Islet of Langerhans (tissue), 1 donor: ENCODE results near the gene IDH3B.
"Not testable (repeated sequence)": the region's sequence is repeated elsewhere in the genome, so short reads cannot be mapped to it uniquely, and the experiment has no call there.

Experiments
- FAIRE-seq: peaks from one replicate; lab custom pipeline; 2011; peaks lifted over from hg19 to GRCh38; lab: Jason Lieb, UNC

IDH3B gene

DNA sequence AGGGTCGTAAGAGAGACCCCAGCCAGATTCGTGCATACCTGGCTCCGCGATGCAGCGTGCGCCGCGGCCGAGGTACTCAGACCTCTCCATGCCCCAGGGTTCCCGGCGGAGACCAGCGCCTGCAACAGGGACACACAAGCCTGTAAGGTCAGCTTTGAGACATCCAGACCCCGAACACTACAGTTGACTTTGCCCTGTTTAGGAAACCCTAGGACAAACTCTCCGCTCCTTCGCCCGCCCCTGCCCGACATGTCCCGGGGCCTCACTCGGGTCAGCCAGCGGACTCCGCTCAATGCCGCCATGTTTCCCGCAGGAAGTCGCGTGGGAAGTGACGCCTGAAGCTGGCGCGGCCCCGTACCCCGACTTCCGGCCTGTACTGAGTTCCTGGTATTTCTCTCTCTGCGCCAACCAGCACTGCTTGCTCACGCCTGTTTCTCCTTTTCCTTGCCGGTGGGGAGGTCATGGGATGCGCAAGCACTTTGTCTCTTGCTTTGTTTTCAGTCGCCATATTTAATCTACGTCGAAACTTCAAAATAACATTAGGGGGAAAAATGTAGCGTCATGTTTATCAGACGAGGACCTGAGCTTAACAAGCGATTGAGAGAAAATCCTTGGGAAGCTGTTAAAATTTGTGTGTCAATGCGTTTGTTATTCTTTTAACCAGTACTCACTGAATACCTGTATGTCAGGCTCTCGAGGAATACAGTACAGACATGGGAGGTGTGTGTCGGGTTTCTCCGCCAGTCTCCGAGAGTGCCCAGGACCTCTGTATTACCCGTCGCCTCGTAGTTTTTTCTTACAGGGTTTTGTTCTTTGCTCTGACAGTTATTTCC, at the start of gene IDH3B:
IDH3B (minus strand) TSS at position 330 of the 833 bp plus-strand sequence; CDS start at position 302, 28 bp downstream.
- peak; percentile 86 for FAIRE-seq

- FAIRE-seq, result no peak
Observed at GRCh38 chr20:2713285-2713684, 49.3 kb upstream of the IDH3B start.

GRCh38 chr20:2709205-2709981, 45.4 kb upstream of the IDH3B start:
- FAIRE-seq, result no peak

GRCh38 chr20:2708665-2709064, 44.6 kb upstream of the IDH3B start:
- no peak for FAIRE-seq

- FAIRE-seq, result no peak
Observed at GRCh38 chr20:2708073-2708415, 44.0 kb upstream of the IDH3B start.

DNA sequence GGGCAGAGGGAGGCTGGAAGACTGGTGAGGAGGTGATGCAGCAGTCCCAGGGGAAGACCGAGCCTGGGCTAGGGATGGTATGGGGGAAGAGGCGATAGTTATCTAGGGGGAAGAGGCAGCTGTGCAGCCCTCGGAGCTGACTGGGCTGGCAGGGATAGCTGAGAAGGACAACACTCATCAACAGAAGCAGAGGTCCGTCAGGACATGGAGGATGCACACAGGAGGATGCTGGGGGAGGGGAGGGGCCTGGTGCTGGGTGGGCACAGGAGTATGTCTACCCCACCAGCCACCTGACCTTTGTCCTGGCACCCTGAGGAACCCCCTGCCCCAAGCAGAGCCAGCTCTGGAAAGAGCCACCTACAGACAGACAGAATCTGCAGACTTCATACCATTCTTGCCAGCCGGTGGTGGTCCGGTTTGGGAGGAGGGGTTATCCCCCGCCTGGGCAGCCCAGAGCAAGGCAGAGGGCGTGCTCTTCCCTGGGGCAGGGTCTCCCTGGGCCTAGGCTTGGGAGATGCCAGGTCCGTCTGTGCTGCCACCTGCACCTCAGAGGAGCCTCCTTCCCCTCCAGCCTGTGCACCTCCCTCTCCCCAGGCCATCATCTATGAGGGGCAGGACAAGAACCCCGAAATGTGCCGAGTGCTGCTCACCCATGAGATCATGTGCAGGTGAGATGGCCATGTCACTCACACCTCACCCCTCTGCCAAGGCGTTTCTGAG, 43.5 kb upstream of the IDH3B start:
- no peak for FAIRE-seq

DNA sequence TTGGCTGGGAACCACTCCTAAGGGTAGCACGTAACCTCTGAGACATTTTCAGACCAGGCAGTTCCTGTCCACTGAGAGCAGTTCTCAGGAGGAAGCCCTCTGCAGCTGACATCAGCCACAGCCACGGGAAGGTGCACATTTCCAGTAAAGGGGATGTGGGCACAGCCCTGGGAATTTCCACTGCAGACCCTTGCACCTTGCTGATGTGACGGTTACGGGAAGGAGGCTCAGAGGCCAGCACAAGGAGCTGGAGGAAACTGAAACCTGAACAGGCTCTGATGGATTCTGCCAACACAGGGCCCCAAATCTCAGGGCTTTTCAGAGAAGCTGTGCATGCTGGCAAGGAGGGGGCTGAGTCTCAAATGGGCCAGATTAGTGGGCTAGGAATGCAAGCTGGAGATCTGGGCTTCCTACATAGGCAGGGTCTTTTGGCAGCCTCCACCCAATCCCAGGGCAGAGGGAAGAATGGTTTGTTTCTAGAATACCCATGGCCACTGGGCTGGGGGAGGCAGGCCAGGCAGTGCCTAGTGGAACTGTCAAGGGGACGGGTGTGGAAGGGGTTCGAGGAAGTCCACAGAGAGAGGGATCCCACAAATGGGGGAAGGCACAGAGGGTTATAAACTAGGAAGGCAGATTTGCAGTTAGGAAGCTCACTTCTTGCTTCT, 42.8 kb upstream of the IDH3B start:
- FAIRE-seq, result no peak

GRCh38 chr20:2705931-2706645, 42.1 kb upstream of the IDH3B start:
- FAIRE-seq, result no peak

DNA sequence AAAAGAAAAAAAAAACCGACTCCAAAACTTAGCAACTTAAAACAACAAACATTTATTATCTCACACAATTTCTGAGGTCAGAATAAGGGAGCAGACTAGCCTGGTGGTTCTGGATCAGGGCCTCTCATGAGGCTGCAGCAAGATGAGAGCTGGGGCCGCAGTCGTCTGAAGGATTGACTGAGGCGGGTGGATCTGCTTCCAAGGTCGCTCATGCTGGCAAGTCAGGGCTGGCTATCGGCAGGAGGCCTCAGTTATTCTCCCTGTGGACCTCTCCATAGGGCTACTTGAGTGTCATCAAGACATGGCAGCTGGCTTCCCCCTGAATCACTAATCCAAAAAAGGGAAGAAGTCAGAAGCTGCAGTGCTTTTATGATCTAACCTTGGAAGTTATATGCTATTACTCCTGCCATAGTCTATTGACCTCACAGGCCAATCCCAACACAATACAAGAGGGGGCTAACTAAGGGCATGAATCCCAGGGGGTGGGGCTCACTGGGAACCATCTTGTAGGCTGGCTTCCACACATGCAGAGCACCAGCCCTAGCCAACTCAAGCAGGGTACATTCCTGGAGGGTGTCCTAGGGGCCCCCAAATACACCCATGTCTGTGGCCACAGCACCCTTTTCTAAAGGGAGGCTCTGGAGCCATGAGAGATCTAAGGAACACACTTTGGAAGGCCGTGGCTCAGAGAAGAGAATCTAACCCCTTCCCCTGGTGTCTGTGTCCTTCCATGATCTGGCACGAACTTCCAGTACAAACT, 39.9 kb upstream of the IDH3B start:
- no peak for FAIRE-seq

DNA sequence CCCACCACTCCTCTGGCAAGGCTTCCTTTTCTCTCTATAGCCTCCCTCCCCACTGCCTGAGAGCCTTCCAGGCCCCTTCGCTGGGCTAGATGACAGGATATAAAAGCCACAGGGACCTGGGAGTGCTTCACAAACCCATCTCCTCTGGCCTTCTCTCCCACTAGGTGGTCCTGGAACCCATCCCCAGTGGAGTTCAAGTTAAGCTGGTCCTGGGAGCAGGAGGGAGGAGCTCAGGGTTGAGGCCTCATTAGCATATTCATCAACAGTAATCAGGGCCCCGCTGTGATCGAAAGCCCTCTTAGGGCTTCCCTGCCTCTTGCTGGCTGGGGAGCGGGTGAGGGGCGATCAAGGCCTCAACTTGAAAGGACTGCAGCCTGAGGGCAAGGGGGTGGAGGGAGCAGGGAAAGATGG, 37.7 kb upstream of the IDH3B start:
- no peak for FAIRE-seq

GRCh38 chr20:2700913-2701620, 37.1 kb upstream of the IDH3B start:
- FAIRE-seq, result no peak

DNA sequence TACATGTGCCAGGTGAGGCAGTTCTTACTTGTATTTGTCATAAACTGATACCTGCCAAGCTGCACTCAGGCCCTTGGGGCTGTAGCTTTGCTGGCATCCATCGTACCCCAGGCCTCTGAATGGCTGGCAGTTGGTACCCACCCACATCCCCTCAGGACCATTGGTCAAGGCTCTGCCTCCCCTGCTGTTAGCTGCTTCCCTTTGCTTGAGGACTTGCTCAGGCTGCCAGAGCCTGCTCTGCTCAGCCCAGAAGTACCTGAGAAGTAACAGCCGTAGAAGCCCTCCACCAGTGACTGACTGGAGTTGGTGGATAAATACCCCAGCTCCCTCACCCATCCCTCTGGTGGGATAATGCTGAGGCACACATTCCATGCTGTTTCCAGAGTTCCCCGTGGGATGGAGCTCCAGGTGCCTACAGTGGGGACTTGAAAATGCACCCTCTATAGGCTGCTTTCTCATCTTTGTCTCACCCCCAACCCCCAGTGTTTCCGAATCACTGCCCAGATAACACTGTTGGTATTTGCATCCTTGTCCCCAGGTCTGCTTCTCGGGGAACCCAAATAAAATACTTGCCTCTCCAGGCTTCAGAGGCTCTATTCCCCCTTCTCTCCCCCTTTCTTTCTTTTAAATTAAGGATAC, 35.9 kb upstream of the IDH3B start:
- FAIRE-seq, result no peak

- FAIRE-seq, result no peak
Observed at GRCh38 chr20:2698912-2699311, 34.9 kb upstream of the IDH3B start.

DNA sequence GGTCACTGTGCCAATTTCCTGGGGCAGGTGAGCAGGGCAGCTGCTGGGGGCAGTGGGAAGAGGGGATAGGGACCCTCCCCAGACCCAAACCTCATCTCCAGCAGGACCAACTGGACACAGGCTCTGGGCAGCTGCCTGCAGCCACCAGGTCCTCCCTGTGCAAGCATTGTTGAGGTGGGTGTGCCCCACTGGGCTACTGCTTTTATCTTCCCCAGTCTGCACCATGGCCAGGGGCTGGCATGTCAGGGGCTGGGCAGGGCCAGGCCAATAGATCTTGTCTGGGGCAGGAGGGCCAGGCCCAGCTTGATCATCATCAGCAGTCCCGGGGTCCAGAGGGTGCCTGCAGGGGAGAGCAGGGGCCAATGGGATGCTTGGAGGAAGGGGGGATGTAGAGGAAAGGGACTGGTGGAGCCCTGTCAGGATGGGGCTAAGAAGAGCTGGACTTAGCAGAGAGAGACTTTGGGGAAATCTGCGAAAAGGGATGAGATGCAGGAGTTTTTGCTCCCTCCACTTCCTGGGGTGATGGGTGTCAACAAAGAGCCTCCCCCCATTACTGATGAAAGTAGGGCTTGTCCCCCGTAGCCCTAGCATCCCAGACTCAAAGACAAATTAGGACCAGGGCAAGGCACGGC, 34.3 kb upstream of the IDH3B start:
- FAIRE-seq, result no peak

DNA sequence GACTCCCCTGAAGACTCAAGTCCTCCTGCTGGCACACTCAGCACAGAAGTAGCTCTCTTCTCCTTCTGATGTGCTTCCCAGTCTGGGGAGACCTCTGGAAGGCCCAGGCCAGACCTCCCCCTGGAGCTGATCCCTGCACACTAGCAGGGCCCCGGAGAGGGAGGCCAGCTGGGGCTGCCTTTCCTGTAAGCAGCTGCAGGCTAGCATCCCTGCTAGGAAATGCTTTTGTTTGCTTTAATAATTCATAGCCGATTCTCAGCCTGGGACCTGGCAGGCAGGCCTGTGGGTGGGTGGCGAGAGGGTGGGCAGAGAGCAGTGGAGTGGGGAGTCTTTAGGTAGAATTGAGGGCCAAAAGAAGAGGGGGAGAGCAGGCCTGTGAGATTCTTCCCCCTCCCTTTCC, 33.8 kb upstream of the IDH3B start:
- no peak for FAIRE-seq

DNA sequence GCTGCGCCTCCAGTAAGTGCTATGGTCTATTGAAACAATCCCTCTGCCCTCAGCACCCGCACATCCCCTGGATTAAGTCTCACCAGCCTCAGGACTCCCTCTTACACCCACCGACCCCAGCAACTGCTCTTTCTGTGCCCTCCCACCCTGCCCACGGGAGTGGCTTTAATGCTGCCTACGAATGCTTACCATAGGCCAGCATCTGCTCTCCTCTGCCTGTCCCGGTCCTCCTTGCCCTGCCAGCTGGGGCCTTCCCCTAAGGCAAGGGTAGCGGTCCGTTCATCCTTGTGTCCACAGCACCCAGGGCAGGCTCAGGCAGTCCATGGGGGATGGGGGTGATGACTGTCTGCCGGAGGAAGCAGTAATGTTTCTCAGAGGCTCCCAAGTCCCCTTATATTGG, 32.6 kb upstream of the IDH3B start:
- FAIRE-seq, result no peak

- not testable (repeated sequence) for FAIRE-seq
Observed at GRCh38 chr20:2695984-2696525, 32.0 kb upstream of the IDH3B start.

- FAIRE-seq, result no peak
Observed at GRCh38 chr20:2695206-2695983, 31.4 kb upstream of the IDH3B start.
